H9 (cell line): ENCODE results near the gene RBM44. TPM values are rescaled to one million over a fixed set of nuclear protein-coding genes. Genes with fewer than 3 reads are reported as not detected.

Experiments used
- DNase-seq: peaks from one replicate; pipeline ENCODE4 v3.0.0-alpha.2; 2017
- H2AFZ ChIP-seq: one replicate; pipeline ENCODE4 v1.6.1; 2013; ENCODE audit warnings: mild to moderate bottlenecking, low read length, control low read depth, moderate library complexity
- H2AK5ac ChIP-seq: 2 replicates; pipeline ENCODE4 v1.6.1; 2013; ENCODE audit warnings: low read length, control low read depth, mixed read lengths; ENCODE audit not compliant: insufficient read length
- H2BK120ac ChIP-seq: one replicate; pipeline ENCODE4 v1.6.1; 2013; ENCODE audit warnings: low read depth, mild to moderate bottlenecking, low read length, control low read depth, inconsistent platforms; ENCODE audit not compliant: poor library complexity, severe bottlenecking
- H2BK12ac ChIP-seq: 2 replicates; pipeline ENCODE4 v1.6.1; 2013; ENCODE audit warnings: low read length, control low read depth, mixed read lengths, low read depth; ENCODE audit not compliant: insufficient read length
- H2BK15ac ChIP-seq: 2 replicates; pipeline ENCODE4 v1.6.1; 2013; ENCODE audit warnings: low read depth, low read length, control low read depth
- H2BK20ac ChIP-seq: one replicate; pipeline ENCODE4 v1.6.1; 2013; ENCODE audit warnings: low read depth, mild to moderate bottlenecking, low read length, control low read depth, inconsistent platforms; ENCODE audit not compliant: poor library complexity, severe bottlenecking
- H2BK5ac ChIP-seq: 2 replicates; pipeline ENCODE4 v1.6.1; 2013; ENCODE audit warnings: low read length, control low read depth, mixed read lengths; ENCODE audit not compliant: insufficient read length
- H3K14ac ChIP-seq: 2 replicates; pipeline ENCODE4 v1.6.1; 2013; ENCODE audit warnings: low read length, control low read depth; ENCODE audit not compliant: insufficient read depth
- H3K18ac ChIP-seq: 2 replicates; pipeline ENCODE4 v1.6.1; 2013; ENCODE audit warnings: low read depth, mild to moderate bottlenecking, mixed read lengths, low read length, control low read depth; ENCODE audit not compliant: insufficient read length
- H3K23ac ChIP-seq: 2 replicates; pipeline ENCODE4 v1.6.1; 2013; ENCODE audit warnings: low read length, control low read depth, mixed read lengths, low read depth; ENCODE audit not compliant: insufficient read length
- H3K23me2 ChIP-seq: 2 replicates; pipeline ENCODE4 v1.6.1; 2013; ENCODE audit warnings: low read depth, mild to moderate bottlenecking, mixed read lengths, low read length, control low read depth; ENCODE audit not compliant: insufficient read length, poor library complexity, severe bottlenecking
- H3K27ac ChIP-seq: 2 replicates; pipeline ENCODE4 v1.5.1; 2013; ENCODE audit warnings: low read length, control low read depth, mixed read lengths, low read depth; ENCODE audit not compliant: insufficient read length
- H3K27me3 ChIP-seq: 2 replicates; pipeline ENCODE4 v1.6.1; 2013; ENCODE audit warnings: low read length, control low read depth, inconsistent platforms; ENCODE audit not compliant: insufficient read depth
- H3K4ac ChIP-seq: 2 replicates; pipeline ENCODE4 v1.6.1; 2013; ENCODE audit warnings: low read depth, mild to moderate bottlenecking, control low read depth, inconsistent platforms, low read length, moderate library complexity
- H3K4me1 ChIP-seq: 2 replicates; pipeline ENCODE4 v1.6.1; 2013; ENCODE audit warnings: low read length, control low read depth, inconsistent platforms; ENCODE audit not compliant: insufficient read depth
- H3K4me2 ChIP-seq: 2 replicates; pipeline ENCODE4 v1.6.1; 2013; ENCODE audit warnings: low read length, control low read depth, mixed read lengths; ENCODE audit not compliant: insufficient read length, insufficient read depth
- H3K56ac ChIP-seq: 2 replicates; pipeline ENCODE4 v1.6.1; 2013; ENCODE audit warnings: low read depth, mild to moderate bottlenecking, mixed read lengths, low read length, control low read depth; ENCODE audit not compliant: insufficient read length
- H3K79me1 ChIP-seq: 2 replicates; pipeline ENCODE4 v1.6.1; 2013; ENCODE audit warnings: low read depth, mild to moderate bottlenecking, moderate library complexity, low read length, control low read depth, inconsistent platforms; ENCODE audit not compliant: insufficient read depth, poor library complexity, severe bottlenecking
- H3K79me2 ChIP-seq: 2 replicates; pipeline ENCODE4 v1.6.1; 2013; ENCODE audit warnings: low read length, control low read depth, inconsistent platforms; ENCODE audit not compliant: insufficient read depth
- H3K9ac ChIP-seq: 2 replicates; pipeline ENCODE4 v1.6.1; 2013; ENCODE audit warnings: low read length, control low read depth, mixed read lengths; ENCODE audit not compliant: insufficient read length; ENCODE audit errors: extremely low read depth
- H3K9me3 ChIP-seq: one replicate; pipeline ENCODE4 v1.6.1; 2013; ENCODE audit warnings: low read depth, low read length, inconsistent platforms; ENCODE audit not compliant: control insufficient read depth
- H3T11ph ChIP-seq: one replicate; pipeline ENCODE4 v1.6.1; 2013; ENCODE audit warnings: mild to moderate bottlenecking, low read length, control low read depth, inconsistent platforms
- H4K20me1 ChIP-seq: one replicate; pipeline ENCODE4 v1.6.1; 2013; ENCODE audit not compliant: control insufficient read depth, insufficient read length, insufficient read depth
- H4K5ac ChIP-seq: 2 replicates; pipeline ENCODE4 v1.6.1; 2013; ENCODE audit warnings: low read depth, mild to moderate bottlenecking, mixed read lengths, low read length, control low read depth; ENCODE audit not compliant: insufficient read length
- H4K8ac ChIP-seq: replicated peaks from 2 replicates; pipeline ENCODE4 v1.6.1; 2013; ENCODE audit warnings: low read length, control low read depth, mixed read lengths, low read depth; ENCODE audit not compliant: insufficient read length
- H4K91ac ChIP-seq: 2 replicates; pipeline ENCODE4 v1.6.1; 2013; ENCODE audit warnings: low read depth, mild to moderate bottlenecking, moderate library complexity, mixed read lengths, low read length, control low read depth; ENCODE audit not compliant: insufficient read length
- H3K27ac Mint-ChIP-seq, 3 experiments: 2 replicates in 2 of 3; 3 replicates in 1 of 3; pipeline ENCODE4 v1.8.0; 2020 to 2021; ENCODE audit warnings: mixed read lengths in 3 of 3, mild to moderate bottlenecking in 1 of 3, moderate library complexity in 1 of 3
- H3K27me3 Mint-ChIP-seq: 2 replicates; pipeline ENCODE4 v1.8.0; 2021; ENCODE audit warnings: low read depth, mild to moderate bottlenecking, moderate library complexity, mixed read lengths
- H3K36me3 Mint-ChIP-seq, 3 experiments: 2 replicates in 2 of 3; 3 replicates in 1 of 3; pipeline ENCODE4 v1.8.0; 2020 to 2021; ENCODE audit warnings: low read depth in 3 of 3, mixed read lengths in 3 of 3; ENCODE audit not compliant: insufficient read depth in 1 of 3
- H3K4me1 Mint-ChIP-seq, 2 experiments: 2 replicates each; pipeline ENCODE4 v1.8.0; 2020; ENCODE audit warnings: mixed read lengths in 2 of 2
- H3K4me3 Mint-ChIP-seq, 2 experiments: 2 replicates in 1 of 2; 3 replicates in 1 of 2; pipeline ENCODE4 v1.8.0; 2020 to 2021; ENCODE audit warnings: mild to moderate bottlenecking in 2 of 2, mixed read lengths in 2 of 2, moderate library complexity in 1 of 2
- H3K9me3 Mint-ChIP-seq, 2 experiments: 2 replicates in 1 of 2; 3 replicates in 1 of 2; pipeline ENCODE4 v1.8.0; 2020; ENCODE audit warnings: mild to moderate bottlenecking in 2 of 2, mixed read lengths in 2 of 2, moderate library complexity in 1 of 2
- WGBS: extraction: QIAGEN DNeasy Blood & Tissue Kit; methylation state at CpG from one replicate; pipeline ENCODE4 v1.1.7; 2013; ENCODE audit warnings: missing lambda C conversion rate, low lambda C conversion rate, mixed read lengths; ENCODE audit not compliant: insufficient read length; ENCODE audit errors: extremely low coverage; 5-methylcytosine and 5-hydroxymethylcytosine counted together
- total RNA-seq: library from RNA; stranded (reverse); gene quantifications from 2 replicates; pipeline ENCODE4 v1.2.1, GENCODE V29; 2021
- TF ChIP-seq, protein P1 (sequence below): fragments of 200-600 bp; sonication (generic); conservative IDR thresholded peaks from 3 replicates; pipeline ENCODE4 v1.8.0; 2021; ENCODE audit warnings: antibody characterized with exemption, mild to moderate bottlenecking

The RBM44 gene
- total RNA-seq, 1 experiment from 2014 or later = 0.15 TPM

DNA sequence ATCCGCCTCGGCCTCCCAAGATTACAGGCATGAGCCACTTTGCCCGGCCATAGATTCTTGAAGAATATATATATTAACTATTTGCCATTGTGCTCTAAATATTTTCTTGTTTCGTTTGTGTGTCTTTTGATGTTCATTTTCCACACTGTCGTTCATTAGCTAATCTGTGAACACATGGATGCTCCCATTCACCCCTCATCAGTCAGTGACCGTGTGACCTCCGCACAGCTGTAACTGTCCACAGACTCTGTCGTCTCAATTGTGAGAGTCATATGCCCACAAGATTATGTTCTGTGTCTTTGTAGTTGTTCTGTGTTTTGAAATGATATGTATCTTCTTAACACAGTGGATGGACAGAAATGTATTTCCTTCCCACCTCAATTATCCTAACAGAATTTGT is 90.4 kb downstream of the RBM44 start:
- Histone ChIP-seq H3K27me3 (no peaks in the 10 kb centered on the region), H3K4ac (no peak overlapping the region), H4K8ac (no peak overlapping the region), H3K23me2 (peaks cover 2% of the 10 kb centered on the region), H2BK12ac (no peak overlapping the region), H3K4me2 (no peak overlapping the region), H3K56ac (no peak overlapping the region), H4K20me1 (peaks cover 2% of the 10 kb centered on the region), H2BK120ac (no peak overlapping the region), H2AFZ (no peak overlapping the region), H4K91ac (no peak overlapping the region), H3K79me1 (no peaks in the 10 kb centered on the region), H2BK5ac (no peak overlapping the region), H2BK15ac (no peak overlapping the region), H3K27ac (no peak overlapping the region), H3K23ac (no peak overlapping the region), H3K14ac (no peak overlapping the region), H3T11ph (no peak overlapping the region), H3K9ac (no peak overlapping the region), H2BK20ac (no peak overlapping the region), H2AK5ac (no peak overlapping the region), H3K4me1 (no peaks in the 10 kb centered on the region), H3K9me3 (no peaks in the 10 kb centered on the region), H3K18ac (no peak overlapping the region), H3K79me2 (no peaks in the 10 kb centered on the region), H4K5ac (no peak overlapping the region)
- TF ChIP-seq, protein P1, sequence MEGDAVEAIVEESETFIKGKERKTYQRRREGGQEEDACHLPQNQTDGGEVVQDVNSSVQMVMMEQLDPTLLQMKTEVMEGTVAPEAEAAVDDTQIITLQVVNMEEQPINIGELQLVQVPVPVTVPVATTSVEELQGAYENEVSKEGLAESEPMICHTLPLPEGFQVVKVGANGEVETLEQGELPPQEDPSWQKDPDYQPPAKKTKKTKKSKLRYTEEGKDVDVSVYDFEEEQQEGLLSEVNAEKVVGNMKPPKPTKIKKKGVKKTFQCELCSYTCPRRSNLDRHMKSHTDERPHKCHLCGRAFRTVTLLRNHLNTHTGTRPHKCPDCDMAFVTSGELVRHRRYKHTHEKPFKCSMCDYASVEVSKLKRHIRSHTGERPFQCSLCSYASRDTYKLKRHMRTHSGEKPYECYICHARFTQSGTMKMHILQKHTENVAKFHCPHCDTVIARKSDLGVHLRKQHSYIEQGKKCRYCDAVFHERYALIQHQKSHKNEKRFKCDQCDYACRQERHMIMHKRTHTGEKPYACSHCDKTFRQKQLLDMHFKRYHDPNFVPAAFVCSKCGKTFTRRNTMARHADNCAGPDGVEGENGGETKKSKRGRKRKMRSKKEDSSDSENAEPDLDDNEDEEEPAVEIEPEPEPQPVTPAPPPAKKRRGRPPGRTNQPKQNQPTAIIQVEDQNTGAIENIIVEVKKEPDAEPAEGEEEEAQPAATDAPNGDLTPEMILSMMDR = no peak
- H3K4me1 Mint-ChIP-seq = no peaks in the 10 kb centered on the region
- H3K4me3 Mint-ChIP-seq = no peak overlapping the region
- H3K9me3 Mint-ChIP-seq = no peaks in the 10 kb centered on the region
- DNase-seq = no peak
- no peak overlapping the region for H3K27ac Mint-ChIP-seq
- no peaks in the 10 kb centered on the region for H3K36me3 Mint-ChIP-seq
- no CpG with 5 or more reads among the region's 8 CpGs for WGBS
- H3K27me3 Mint-ChIP-seq = no peaks in the 10 kb centered on the region
